WERI-Rb-1 (cell line): ENCODE results near the gene STRA6.

ENCODE experiments used
- DNase-seq: peaks from one replicate; pipeline ENCODE4 v3.0.0-alpha.2; 2020
- H3K27ac ChIP-seq: fragments of 250-450 bp; sonication (Bioruptor Pico); 2 replicates; pipeline ENCODE4 v1.5.1; 2020; ENCODE audit warnings: mild to moderate bottlenecking, moderate library complexity
- H3K27me3 ChIP-seq: fragments of 250-450 bp; sonication (Bioruptor Pico); 2 replicates; pipeline ENCODE4 v1.5.1; 2021; ENCODE audit warnings: mild to moderate bottlenecking, low read depth, moderate library complexity; ENCODE audit not compliant: insufficient read depth, severe bottlenecking
- H3K36me3 ChIP-seq: fragments of 250-450 bp; sonication (Bioruptor Pico); 2 replicates; pipeline ENCODE4 v1.5.1; 2020; ENCODE audit warnings: mild to moderate bottlenecking, moderate library complexity
- H3K4me3 ChIP-seq: 2 replicates; pipeline ENCODE4 v1.5.1; 2011; ENCODE audit warnings: low read depth, mild to moderate bottlenecking, control low read depth, low read length
- H3K9me3 ChIP-seq: fragments of 250-450 bp; sonication (Bioruptor Pico); 2 replicates; pipeline ENCODE4 v1.5.1; 2021; ENCODE audit warnings: mild to moderate bottlenecking, moderate library complexity; ENCODE audit not compliant: severe bottlenecking
- TF ChIP-seq, protein P1 (sequence below): IDR thresholded peaks from 2 replicates; pipeline ENCODE4 v1.5.1; 2011; ENCODE audit warnings: low read depth, mild to moderate bottlenecking, control low read depth, inconsistent platforms, low read length

STRA6 gene

DNA sequence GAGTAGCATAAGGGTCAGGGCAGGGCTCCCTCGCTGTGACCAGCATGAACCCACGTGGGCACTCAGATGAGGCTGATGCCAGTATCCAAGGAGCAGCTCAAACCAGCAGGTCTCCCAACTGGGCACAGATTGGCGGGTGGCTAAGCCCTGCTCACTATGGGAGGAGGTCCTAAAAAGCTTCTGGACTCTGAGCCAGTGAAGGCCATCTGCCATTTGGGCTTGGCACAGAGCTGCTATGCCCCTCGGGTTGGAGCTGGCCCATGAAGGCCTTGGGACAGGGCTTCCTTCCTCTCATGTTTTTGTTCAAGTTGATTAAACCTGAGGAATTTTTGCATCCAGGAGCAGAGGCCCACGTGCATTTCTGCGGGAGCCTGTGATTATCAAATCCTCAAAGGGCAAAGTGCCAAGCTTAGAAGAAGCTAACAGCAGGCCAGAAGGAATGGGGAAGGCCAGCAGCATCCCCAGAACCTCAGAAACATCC is 4.3 kb upstream of the STRA6 start:
- TF ChIP-seq, protein P1, sequence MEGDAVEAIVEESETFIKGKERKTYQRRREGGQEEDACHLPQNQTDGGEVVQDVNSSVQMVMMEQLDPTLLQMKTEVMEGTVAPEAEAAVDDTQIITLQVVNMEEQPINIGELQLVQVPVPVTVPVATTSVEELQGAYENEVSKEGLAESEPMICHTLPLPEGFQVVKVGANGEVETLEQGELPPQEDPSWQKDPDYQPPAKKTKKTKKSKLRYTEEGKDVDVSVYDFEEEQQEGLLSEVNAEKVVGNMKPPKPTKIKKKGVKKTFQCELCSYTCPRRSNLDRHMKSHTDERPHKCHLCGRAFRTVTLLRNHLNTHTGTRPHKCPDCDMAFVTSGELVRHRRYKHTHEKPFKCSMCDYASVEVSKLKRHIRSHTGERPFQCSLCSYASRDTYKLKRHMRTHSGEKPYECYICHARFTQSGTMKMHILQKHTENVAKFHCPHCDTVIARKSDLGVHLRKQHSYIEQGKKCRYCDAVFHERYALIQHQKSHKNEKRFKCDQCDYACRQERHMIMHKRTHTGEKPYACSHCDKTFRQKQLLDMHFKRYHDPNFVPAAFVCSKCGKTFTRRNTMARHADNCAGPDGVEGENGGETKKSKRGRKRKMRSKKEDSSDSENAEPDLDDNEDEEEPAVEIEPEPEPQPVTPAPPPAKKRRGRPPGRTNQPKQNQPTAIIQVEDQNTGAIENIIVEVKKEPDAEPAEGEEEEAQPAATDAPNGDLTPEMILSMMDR: no peak
- Histone ChIP-seq H3K36me3 (peaks cover 22% of the 10 kb centered on the region), H3K27me3 (no peaks in the 10 kb centered on the region), H3K4me3 (no peak overlapping the region), H3K27ac (no peak overlapping the region; the same call in 1 of the 2 replicates), H3K9me3 (no peaks in the 10 kb centered on the region)
- DNase-seq: no peak

GRCh38 chr15:74205582-74205947 is 3.0 kb upstream of the STRA6 start:
- Histone ChIP-seq H3K27me3 (no peaks in the 10 kb centered on the region), H3K27ac (no peak overlapping the region)
- DNase-seq: no peak

GRCh38 chr15:74203914-74204431 is 1.4 kb upstream of the STRA6 start:
- peak; percentile 76 for DNase-seq

More at GRCh38 chr15:74205582-74205947, 3.0 kb upstream of the STRA6 start:
- Histone ChIP-seq H3K9me3 (no peaks in the 10 kb centered on the region), H3K36me3 (peaks cover 19% of the 10 kb centered on the region), H3K4me3 (no peak overlapping the region)
- TF ChIP-seq, protein P1: no peak

GRCh38 chr15:74201710-74202420 is 722 bp downstream of the STRA6 start:
- H3K27me3 ChIP-seq: no peaks in the 10 kb centered on the region
- H3K27ac ChIP-seq: peak overlapping the region; percentile 90
- no peaks in the 10 kb centered on the region for H3K9me3 ChIP-seq
- TF ChIP-seq, protein P1: no peak
- H3K4me3 ChIP-seq: peak overlapping the region; percentile 53
- H3K36me3 ChIP-seq: peaks cover 40% of the 10 kb centered on the region
- no peak for DNase-seq

More at GRCh38 chr15:74203914-74204431, 1.4 kb upstream of the STRA6 start:
- H3K36me3 ChIP-seq: peaks cover 31% of the 10 kb centered on the region
- H3K27me3 ChIP-seq: no peaks in the 10 kb centered on the region
- no peaks in the 10 kb centered on the region for H3K9me3 ChIP-seq
- H3K4me3 ChIP-seq: peak overlapping the region; percentile 53
- TF ChIP-seq, protein P1: no peak
- peak overlapping the region; percentile 90 for H3K27ac ChIP-seq

- peak overlapping the region; percentile 53 for H3K4me3 ChIP-seq
- no peaks in the 10 kb centered on the region for H3K9me3 ChIP-seq
- H3K36me3 ChIP-seq: peaks cover 45% of the 10 kb centered on the region
- TF ChIP-seq, protein P1: no peak
- H3K27me3 ChIP-seq: no peaks in the 10 kb centered on the region
- peak overlapping the region; percentile 90 for H3K27ac ChIP-seq
- no peak for DNase-seq
Measured at GRCh38 chr15:74200871-74201419, 1.6 kb downstream of the STRA6 start.
